Measurements from ENCODE around the gene TOP3B. TPM values are rescaled to one million over a fixed set of nuclear protein-coding genes. Genes with fewer than 3 reads are reported as not detected.

TOP3B gene
- polyA plus RNA-seq, 1 donor from 2014 or later: 33.7 TPM

DNA sequence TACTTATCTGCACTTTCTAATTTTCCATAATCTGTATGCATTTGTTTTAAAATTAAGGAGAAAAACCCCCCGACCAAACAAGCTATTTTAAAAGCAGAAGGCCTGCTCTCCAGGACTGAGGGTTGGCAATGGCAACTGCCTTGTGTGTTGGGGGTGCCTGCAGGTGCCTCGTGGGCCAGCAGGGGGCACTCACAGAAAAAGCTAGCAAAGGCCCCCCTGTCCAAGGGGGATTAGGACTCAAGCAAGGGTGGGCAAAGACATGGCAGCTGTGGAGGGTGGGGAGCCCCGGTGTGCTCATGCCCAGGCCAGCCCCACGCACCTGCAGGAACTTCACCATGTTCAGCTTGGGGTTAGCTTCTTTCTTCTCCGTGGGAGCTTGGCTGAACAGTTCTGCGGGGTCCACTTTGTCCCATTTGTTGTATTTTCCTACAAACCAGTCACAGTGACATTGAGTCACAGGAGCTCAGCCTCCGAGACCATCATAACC, 10.3 kb downstream of the TOP3B start:
- TF ChIP-seq EP300 (conservative IDR thresholded peaks at IDR 0.05; ENCODE audit: poor library complexity, severe bottlenecking) (no peak), POLR2AphosphoS5 (IDR thresholded peaks at IDR 0.05) (no peak), EZH2 (IDR thresholded peaks at IDR 0.05; ENCODE audit: borderline replicate concordance, insufficient read depth, low read length, poor library complexity, severe bottlenecking) (no peak), RAD21 (conservative IDR thresholded peaks at IDR 0.05) (peak; percentile 67), MXI1 (conservative IDR thresholded peaks at IDR 0.05; ENCODE audit: poor library complexity, severe bottlenecking) (no peak), TAF1 (IDR thresholded peaks at IDR 0.05; ENCODE audit: low read depth) (no peak), REST (IDR thresholded peaks at IDR 0.05; ENCODE audit: borderline replicate concordance) (no peak), SMC3 (conservative IDR thresholded peaks at IDR 0.05; ENCODE audit: poor library complexity) (peak; percentile 74)
- TF ChIP-seq, protein P1, sequence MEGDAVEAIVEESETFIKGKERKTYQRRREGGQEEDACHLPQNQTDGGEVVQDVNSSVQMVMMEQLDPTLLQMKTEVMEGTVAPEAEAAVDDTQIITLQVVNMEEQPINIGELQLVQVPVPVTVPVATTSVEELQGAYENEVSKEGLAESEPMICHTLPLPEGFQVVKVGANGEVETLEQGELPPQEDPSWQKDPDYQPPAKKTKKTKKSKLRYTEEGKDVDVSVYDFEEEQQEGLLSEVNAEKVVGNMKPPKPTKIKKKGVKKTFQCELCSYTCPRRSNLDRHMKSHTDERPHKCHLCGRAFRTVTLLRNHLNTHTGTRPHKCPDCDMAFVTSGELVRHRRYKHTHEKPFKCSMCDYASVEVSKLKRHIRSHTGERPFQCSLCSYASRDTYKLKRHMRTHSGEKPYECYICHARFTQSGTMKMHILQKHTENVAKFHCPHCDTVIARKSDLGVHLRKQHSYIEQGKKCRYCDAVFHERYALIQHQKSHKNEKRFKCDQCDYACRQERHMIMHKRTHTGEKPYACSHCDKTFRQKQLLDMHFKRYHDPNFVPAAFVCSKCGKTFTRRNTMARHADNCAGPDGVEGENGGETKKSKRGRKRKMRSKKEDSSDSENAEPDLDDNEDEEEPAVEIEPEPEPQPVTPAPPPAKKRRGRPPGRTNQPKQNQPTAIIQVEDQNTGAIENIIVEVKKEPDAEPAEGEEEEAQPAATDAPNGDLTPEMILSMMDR (IDR thresholded peaks at IDR 0.05; ENCODE audit: poor library complexity, severe bottlenecking): peak; percentile 71
- Histone ChIP-seq H3F3A (ENCODE audit: insufficient read depth, low read length, poor library complexity, severe bottlenecking) (no peaks in the 10 kb centered on the region), H3K4me3 (ENCODE audit: low read length) (no peak overlapping the region), H2AFZ (ENCODE audit: low read depth, low read length) (no peak overlapping the region), H3K9me3 (ENCODE audit: low read length) (no peaks in the 10 kb centered on the region), H3K4me2 (ENCODE audit: low read length) (no peak overlapping the region), H3K27ac (ENCODE audit: low read length) (no peak overlapping the region), H3K36me3 (ENCODE audit: insufficient read depth, low read length) (no peaks in the 10 kb centered on the region), H3K27me3 (ENCODE audit: insufficient read depth, low read depth, low read length) (no peaks in the 10 kb centered on the region), H4K20me1 (ENCODE audit: insufficient read depth) (no peaks in the 10 kb centered on the region), H3K9ac (ENCODE audit: low read length) (no peak overlapping the region), H3K79me2 (replicated peaks; ENCODE audit: insufficient read depth, low read length) (no peaks in the 10 kb centered on the region), H3K9me2 (ENCODE audit: insufficient read depth, low read length) (no peaks in the 10 kb centered on the region)

GRCh38 chr22:21971858-21972275, 10.7 kb downstream of the TOP3B start:
- no peaks in the 10 kb centered on the region for H3K36me3 ChIP-seq (ENCODE audit: insufficient read depth, low read length)

More at GRCh38 chr22:21971858-21972275, 10.7 kb downstream of the TOP3B start:
- Histone ChIP-seq H3K9me3 (ENCODE audit: low read length) (no peaks in the 10 kb centered on the region), H3K79me2 (replicated peaks; ENCODE audit: insufficient read depth, low read length) (no peaks in the 10 kb centered on the region), H3K9me2 (ENCODE audit: insufficient read depth, low read length) (no peaks in the 10 kb centered on the region), H4K20me1 (ENCODE audit: insufficient read depth) (no peaks in the 10 kb centered on the region), H2AFZ (ENCODE audit: low read depth, low read length) (no peak overlapping the region), H3K27ac (ENCODE audit: low read length) (no peak overlapping the region), H3K4me2 (ENCODE audit: low read length) (no peak overlapping the region), H3K4me3 (ENCODE audit: low read length) (no peak overlapping the region), H3K27me3 (ENCODE audit: insufficient read depth, low read depth, low read length) (no peaks in the 10 kb centered on the region), H3K9ac (ENCODE audit: low read length) (no peak overlapping the region), H3F3A (ENCODE audit: insufficient read depth, low read length, poor library complexity, severe bottlenecking) (no peaks in the 10 kb centered on the region)
- TF ChIP-seq RAD21 (conservative IDR thresholded peaks at IDR 0.05) (no peak), EP300 (conservative IDR thresholded peaks at IDR 0.05; ENCODE audit: poor library complexity, severe bottlenecking) (no peak), POLR2AphosphoS5 (IDR thresholded peaks at IDR 0.05) (no peak), MXI1 (conservative IDR thresholded peaks at IDR 0.05; ENCODE audit: poor library complexity, severe bottlenecking) (no peak)

Measured in neural cell (in vitro differentiated cells).